ENCODE measurements around the gene TBC1D20. TPM values are rescaled to one million over a fixed set of nuclear protein-coding genes. Genes with fewer than 3 reads are reported as not detected.

TBC1D20 gene
- total and polyA plus RNA-seq, 2 of the 4 experiments (the other 2 are of a cell fraction): 39.1 to 42.8 TPM

- TF ChIP-seq RCOR1 (IDR thresholded peaks at IDR 0.05; ENCODE audit: insufficient replicate concordance, low read length): no peak
These were observed 21.7 kb upstream of the TBC1D20 start (continued) for GRCh38 chr20:483815-484644.

- CTCF ChIA-PET: no interaction called here
- Histone ChIP-seq H4K91ac (ENCODE audit: insufficient read depth, low read depth, low read length) (no peak overlapping the region), H4K5ac (ENCODE audit: low read depth, low read length) (no peak overlapping the region), H3K4me2 (ENCODE audit: low read depth, low read length) (no peak overlapping the region), H3K27me3 (ENCODE audit: control insufficient read depth, insufficient read depth, low read length) (no peaks in the 10 kb centered on the region), H4K20me1 (ENCODE audit: insufficient read depth, low read length) (peaks cover 9% of the 10 kb centered on the region), H2AFZ (replicated peaks; ENCODE audit: low read length, poor library complexity) (no peak overlapping the region), H4K8ac (ENCODE audit: low read depth in 2 of 2, low read length in 2 of 2) (no peak overlapping the region), H2BK20ac (ENCODE audit: low read depth, low read length) (no peak overlapping the region), H3K9ac (ENCODE audit: low read depth, low read length) (no peak overlapping the region), H2AK5ac (ENCODE audit: low read depth, low read length) (no peak overlapping the region), H3K4ac (ENCODE audit: low read depth, low read length) (no peak overlapping the region), H3K23ac (ENCODE audit: low read depth, low read length) (no peak overlapping the region), H3K9me3 (ENCODE audit: control insufficient read depth, insufficient read depth, low read length) (no peaks in the 10 kb centered on the region), H2BK120ac (ENCODE audit: low read depth, low read length) (no peak overlapping the region), H3K18ac (ENCODE audit: low read depth, low read length) (no peak overlapping the region), H3K56ac (ENCODE audit: extremely low read depth, insufficient read depth, low read length) (no peak overlapping the region), H3K14ac (replicated peaks; ENCODE audit: low read depth, low read length) (no peak overlapping the region), H2BK5ac (ENCODE audit: low read depth, low read length, poor library complexity, severe bottlenecking) (no peak overlapping the region), H3K27ac (ENCODE audit: insufficient read depth, low read length) (no peak overlapping the region), H3K9me1 (ENCODE audit: insufficient read depth, low read length) (0 out of 2 replicates have a peak, but pooled peaks cover 2% of the 10 kb centered on the region), H2BK15ac (ENCODE audit: low read depth, low read length) (no peak overlapping the region), H3K36me3 (ENCODE audit: control insufficient read depth, insufficient read depth, low read length) (peaks cover 33% of the 10 kb centered on the region), H3K4me1 (ENCODE audit: control insufficient read depth, insufficient read depth, low read length) (peaks cover 7% of the 10 kb centered on the region), H2AK9ac (replicated peaks; ENCODE audit: low read depth, low read length, poor library complexity) (no peak overlapping the region), H3K4me3 (ENCODE audit: insufficient read depth, low read depth, low read length) (no peak overlapping the region), H3K79me1 (ENCODE audit: low read depth in 1 of 2, low read length in 2 of 2) (peaks cover 6 to 19% of the 10 kb centered on the region in 2 experiments)
- POLR2A ChIA-PET (ENCODE audit: unreplicated experiment): no interaction called here
- WGBS, 2 experiments (ENCODE audit: extremely low coverage in 2 of 2, insufficient read length in 1 of 2): no CpG with 5 or more reads among the region's 1 CpG
- dilution Hi-C loops (cut with HindIII; ENCODE audit: low sequenced_read_pairs, unreplicated experiment) (no loop called here), intact Hi-C loops (cut with micrococcal nuclease) (no loop called here), in situ Hi-C loops (cut with MboI; ENCODE audit: low sequenced_read_pairs) (no loop called here)
- ATAC-seq (ENCODE audit: low read depth): no peak
- BruUV-seq (replicated peaks): no TSS peak
- no peak for DNase-seq
- no peak for TF ChIP-seq POLR2A (IDR thresholded peaks at IDR 0.05; ENCODE audit: low read depth, low read length)
- no peak for TF ChIP-seq RCOR1 (IDR thresholded peaks at IDR 0.05; ENCODE audit: insufficient replicate concordance, low read length)
- no peak for TF ChIP-seq MAZ (IDR thresholded peaks at IDR 0.05; ENCODE audit: borderline replicate concordance, low read depth, low read length)
- no peak for TF ChIP-seq SMC3 (IDR thresholded peaks at IDR 0.05; ENCODE audit: low read depth, low read length)
- TF ChIP-seq CHD1 (IDR thresholded peaks at IDR 0.05; ENCODE audit: low read depth, low read length): no peak
- TF ChIP-seq RAD21 (IDR thresholded peaks at IDR 0.05; ENCODE audit: low read length): no peak
- no peak for TF ChIP-seq CEBPB (IDR thresholded peaks at IDR 0.05; ENCODE audit: low read depth, low read length)
- no peak for TF ChIP-seq ELK1 (IDR thresholded peaks at IDR 0.05; ENCODE audit: borderline replicate concordance, low read depth, low read length)
- TF ChIP-seq NFE2L2 (IDR thresholded peaks at IDR 0.05; ENCODE audit: low read depth, low read length): no peak
- no peak for TF ChIP-seq BHLHE40 (IDR thresholded peaks at IDR 0.05; ENCODE audit: low read depth, low read length)
- TF ChIP-seq MXI1 (IDR thresholded peaks at IDR 0.05; ENCODE audit: borderline replicate concordance, low read depth, low read length): no peak
- no peak for TF ChIP-seq MAFK (IDR thresholded peaks at IDR 0.05; ENCODE audit: low read depth, low read length)
- no peak for TF ChIP-seq USF2 (IDR thresholded peaks at IDR 0.05; ENCODE audit: low read depth, low read length)
These were observed 18.8 kb upstream of the TBC1D20 start for GRCh38 chr20:481167-481566.

All from IMR-90 (cell line).